Vagina (tissue), 2 donors: ENCODE data around the gene ALDH18A1. TPM values are rescaled to one million over a fixed set of nuclear protein-coding genes. Genes with fewer than 3 reads are reported as not detected.
"Not testable (repeated sequence)": the region's sequence is repeated elsewhere in the genome, so short reads cannot be mapped to it uniquely, and the experiment has no call there.

Experiments used
- DNase-seq, 2 donors: peaks; one replicate each; pipeline ENCODE4 v3.0.0-alpha.2; 2017; ENCODE audit errors: extremely low spot score in 2 of 2
- H3K27ac ChIP-seq: fragments of 200-600 bp; sonication (generic); one replicate; pipeline ENCODE4 v1.5.1; 2019
- H3K27me3 ChIP-seq: fragments of 200-600 bp; sonication (generic); one replicate; pipeline ENCODE4 v1.5.1; 2019
- H3K36me3 ChIP-seq, 2 donors: fragments of 200-600 bp; sonication (generic); one replicate each; pipeline ENCODE4 v1.5.1; 2017 to 2019
- H3K4me1 ChIP-seq: fragments of 200-600 bp; sonication (generic); one replicate; pipeline ENCODE4 v1.5.1; 2019
- H3K4me3 ChIP-seq, 2 donors: fragments of 200-600 bp; sonication (generic); 1 replicate in 1 of 2; 2 replicates in 1 of 2; pipeline ENCODE4 v1.5.1; 2016 to 2019
- H3K9me3 ChIP-seq: fragments of 200-600 bp; sonication (generic); one replicate; pipeline ENCODE4 v1.5.1; 2019
- POLR2A ChIP-seq, 2 donors: fragments of 450-650 bp; IDR thresholded peaks; one replicate each; pipeline ENCODE4 v1.6.1; 2017; ENCODE audit warnings: antibody characterized with exemption in 2 of 2, mild to moderate bottlenecking in 2 of 2, moderate library complexity in 2 of 2
- POLR2AphosphoS5 ChIP-seq, 2 donors: sonication (generic); formaldehyde crosslinking; IDR thresholded peaks; one replicate each; pipeline ENCODE4 v1.9.0; 2017; ENCODE audit warnings: antibody characterized with exemption in 2 of 2, mild to moderate bottlenecking in 2 of 2, low read depth in 1 of 2; ENCODE audit not compliant: insufficient read depth in 1 of 2
- intact Hi-C: fragments of 100-400 bp; cut with DNase I; formaldehyde crosslinking; loops from one replicate; pipeline ENCODE4 v1.15.1; 2023
- total RNA-seq: library from RNA; depleted of rRNA; stranded (reverse); fragments of >200 nt; gene quantifications from one replicate; pipeline ENCODE4 v1.2.3, GENCODE V29; 2016
- TF ChIP-seq, protein P1 (sequence below), 3 experiments: fragments of 450-650 bp in 2 of 3; fragments of 200-600 bp in 1 of 3; sonication (generic) in 1 of 3; IDR thresholded peaks; one replicate each; pipeline ENCODE4 v1.5.1; 2017 to 2019; ENCODE audit warnings: antibody characterized with exemption in 3 of 3, mild to moderate bottlenecking in 2 of 3, moderate library complexity in 2 of 3

The ALDH18A1 gene
- total RNA-seq, 1 donor from 2014 or later = 21.4 TPM

- DNase-seq = no peak
- H3K4me1 ChIP-seq = no peaks in the 10 kb centered on the region
- intact Hi-C loops = no loop called here
- H3K27me3 ChIP-seq = no peaks in the 10 kb centered on the region
- H3K9me3 ChIP-seq = no peaks in the 10 kb centered on the region
- H3K36me3 ChIP-seq = peaks cover 0 to 58% of the 10 kb centered on the region in 2 donors
- H3K27ac ChIP-seq = no peak overlapping the region
- no peak overlapping the region for H3K4me3 ChIP-seq
- TF ChIP-seq POLR2AphosphoS5 (IDR thresholded peaks at IDR 0.05; ENCODE audit: insufficient read depth in 1 of 2, low read depth in 1 of 2) (no peak), POLR2A (IDR thresholded peaks at IDR 0.05) (no peak)
- TF ChIP-seq, protein P1, sequence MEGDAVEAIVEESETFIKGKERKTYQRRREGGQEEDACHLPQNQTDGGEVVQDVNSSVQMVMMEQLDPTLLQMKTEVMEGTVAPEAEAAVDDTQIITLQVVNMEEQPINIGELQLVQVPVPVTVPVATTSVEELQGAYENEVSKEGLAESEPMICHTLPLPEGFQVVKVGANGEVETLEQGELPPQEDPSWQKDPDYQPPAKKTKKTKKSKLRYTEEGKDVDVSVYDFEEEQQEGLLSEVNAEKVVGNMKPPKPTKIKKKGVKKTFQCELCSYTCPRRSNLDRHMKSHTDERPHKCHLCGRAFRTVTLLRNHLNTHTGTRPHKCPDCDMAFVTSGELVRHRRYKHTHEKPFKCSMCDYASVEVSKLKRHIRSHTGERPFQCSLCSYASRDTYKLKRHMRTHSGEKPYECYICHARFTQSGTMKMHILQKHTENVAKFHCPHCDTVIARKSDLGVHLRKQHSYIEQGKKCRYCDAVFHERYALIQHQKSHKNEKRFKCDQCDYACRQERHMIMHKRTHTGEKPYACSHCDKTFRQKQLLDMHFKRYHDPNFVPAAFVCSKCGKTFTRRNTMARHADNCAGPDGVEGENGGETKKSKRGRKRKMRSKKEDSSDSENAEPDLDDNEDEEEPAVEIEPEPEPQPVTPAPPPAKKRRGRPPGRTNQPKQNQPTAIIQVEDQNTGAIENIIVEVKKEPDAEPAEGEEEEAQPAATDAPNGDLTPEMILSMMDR (IDR thresholded peaks at IDR 0.05) = no peak
Observed at GRCh38 chr10:95635319-95635733, 21.2 kb downstream of the ALDH18A1 start.

- no peak for DNase-seq
- peaks cover 0 to 70% of the 10 kb centered on the region in 2 donors for H3K36me3 ChIP-seq
- no peaks in the 10 kb centered on the region for H3K4me1 ChIP-seq
- H3K4me3 ChIP-seq = no peak overlapping the region
- intact Hi-C loops = no loop called here
- no peaks in the 10 kb centered on the region for H3K9me3 ChIP-seq
- H3K27me3 ChIP-seq = no peaks in the 10 kb centered on the region
- TF ChIP-seq POLR2A (IDR thresholded peaks at IDR 0.05) = no peak
- TF ChIP-seq, protein P1 (IDR thresholded peaks at IDR 0.05) = no peak
- TF ChIP-seq POLR2AphosphoS5 (IDR thresholded peaks at IDR 0.05; ENCODE audit: insufficient read depth in 1 of 2, low read depth in 1 of 2) = no peak
- H3K27ac ChIP-seq = no peak overlapping the region
Observed at GRCh38 chr10:95628786-95629185, 27.7 kb downstream of the ALDH18A1 start.

- no peaks in the 10 kb centered on the region for H3K4me1 ChIP-seq
- DNase-seq = no peak
- H3K4me3 ChIP-seq = no peak overlapping the region
- H3K27me3 ChIP-seq = no peaks in the 10 kb centered on the region
- peaks cover 0 to 61% of the 10 kb centered on the region in 2 donors for H3K36me3 ChIP-seq
- H3K27ac ChIP-seq = no peak overlapping the region
- intact Hi-C loops = no loop called here
- no peak for TF ChIP-seq POLR2A (IDR thresholded peaks at IDR 0.05)
- no peaks in the 10 kb centered on the region for H3K9me3 ChIP-seq
Observed at GRCh38 chr10:95626500-95626899, 30.0 kb downstream of the ALDH18A1 start.

DNA sequence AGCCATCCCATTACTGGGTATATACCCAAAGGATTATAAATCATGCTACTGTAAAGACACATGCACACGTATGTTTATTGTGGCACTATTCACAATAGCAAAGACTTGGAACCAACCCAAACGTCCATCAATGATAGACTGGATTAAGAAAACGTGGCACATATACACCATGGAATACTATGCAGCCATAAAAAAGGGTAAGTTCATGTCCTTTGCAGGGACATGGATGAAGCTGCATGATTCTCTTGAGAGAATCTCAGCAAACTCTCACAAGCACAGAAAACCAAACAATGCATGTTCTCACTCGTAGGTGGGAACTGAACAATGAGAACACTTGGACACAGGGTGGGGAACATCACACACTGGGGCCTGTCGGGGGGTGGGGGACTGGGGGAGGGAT lies 36.1 kb downstream of the ALDH18A1 start:
- H3K27ac ChIP-seq, H3K9me3 ChIP-seq, H3K27me3 ChIP-seq, H3K4me3 ChIP-seq, H3K4me1 ChIP-seq, intact Hi-C loops, DNase-seq: not testable (repeated sequence)
- H3K36me3 ChIP-seq = peaks cover 0 to 73% of the 10 kb centered on the region in 2 donors

DNA sequence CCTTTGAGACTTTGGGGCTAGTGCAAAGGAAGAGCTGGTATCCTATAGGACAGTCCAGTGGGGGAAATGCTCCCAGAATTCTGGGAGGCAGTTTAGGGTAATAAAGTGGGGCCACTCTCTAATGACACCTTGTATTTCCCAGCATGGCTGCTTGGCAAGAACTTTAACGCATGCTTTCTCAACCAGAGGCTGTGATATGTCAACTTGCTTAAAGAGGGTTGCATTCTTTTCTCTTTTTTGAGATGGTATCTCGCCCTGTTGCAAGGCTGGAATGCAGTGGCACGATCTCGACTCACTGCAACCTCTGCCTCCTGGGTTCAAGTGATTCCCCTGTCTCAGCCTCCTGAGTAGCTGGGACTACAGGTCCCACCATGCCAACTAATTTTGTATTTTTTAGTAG lies 38.4 kb downstream of the ALDH18A1 start:
- no peak for DNase-seq
- H3K4me1 ChIP-seq = no peaks in the 10 kb centered on the region
- H3K36me3 ChIP-seq = peaks cover 0 to 73% of the 10 kb centered on the region in 2 donors
- no peak overlapping the region for H3K27ac ChIP-seq
- H3K9me3 ChIP-seq = no peaks in the 10 kb centered on the region
- H3K4me3 ChIP-seq = no peak overlapping the region
- intact Hi-C loops = no loop called here
- TF ChIP-seq POLR2A (IDR thresholded peaks at IDR 0.05) = no peak
- TF ChIP-seq POLR2AphosphoS5 (IDR thresholded peaks at IDR 0.05; ENCODE audit: insufficient read depth in 1 of 2, low read depth in 1 of 2) = no peak
- TF ChIP-seq, protein P1 (IDR thresholded peaks at IDR 0.05) = no peak
- no peaks in the 10 kb centered on the region for H3K27me3 ChIP-seq

DNA sequence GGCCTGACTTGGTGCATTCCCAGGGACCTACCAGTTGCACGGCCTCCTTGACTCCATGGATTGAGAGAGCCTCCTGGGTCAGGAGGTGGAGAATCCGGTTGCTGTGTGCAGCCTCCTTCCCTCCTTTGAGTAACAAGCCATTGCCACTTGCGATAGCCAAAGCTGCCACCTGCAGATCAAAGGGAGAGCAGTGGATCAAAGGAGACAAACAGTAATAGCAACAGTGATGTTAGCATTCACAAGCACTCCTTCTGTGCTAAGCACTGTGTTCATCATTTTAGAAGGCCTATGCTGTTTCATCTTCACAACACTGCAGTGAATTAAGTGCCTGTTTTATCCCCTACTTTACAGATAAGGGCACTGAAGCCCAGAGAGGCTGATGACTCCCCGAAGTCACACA lies 40.1 kb downstream of the ALDH18A1 start:
- no peaks in the 10 kb centered on the region for H3K9me3 ChIP-seq
- no peak overlapping the region for H3K27ac ChIP-seq
- H3K27me3 ChIP-seq = no peaks in the 10 kb centered on the region
- TF ChIP-seq, protein P1 (IDR thresholded peaks at IDR 0.05) = no peak
- TF ChIP-seq POLR2AphosphoS5 (IDR thresholded peaks at IDR 0.05; ENCODE audit: insufficient read depth in 1 of 2, low read depth in 1 of 2) (no peak), POLR2A (IDR thresholded peaks at IDR 0.05) (no peak)
- H3K4me1 ChIP-seq = no peaks in the 10 kb centered on the region
- intact Hi-C loops = no loop called here
- no peak for DNase-seq
- H3K4me3 ChIP-seq = no peak overlapping the region
- H3K36me3 ChIP-seq = peaks cover 0 to 87% of the 10 kb centered on the region in 2 donors
